Measurements from ENCODE around the gene HOXA13. TPM values are rescaled to one million over a fixed set of nuclear protein-coding genes. Genes with fewer than 3 reads are reported as not detected.

The HOXA13 gene
- polyA plus RNA-seq, 1 donor (not counting 4 experiments of a cell fraction or from before 2014, with no cell fraction given): not detected

- DNase-seq (ENCODE audit: low read depth, low spot score) (no peak), FAIRE-seq (no peak)
- Histone ChIP-seq H3K9ac (ENCODE audit: control insufficient read depth, extremely low read depth, insufficient read depth, low read length) (peak overlapping the region; percentile 83), H3K9me3 (ENCODE audit: control insufficient read depth, low read depth, low read length) (no peaks in the 10 kb centered on the region), H3K4me1 (ENCODE audit: control insufficient read depth, extremely low read depth, insufficient read depth, low read length) (peaks cover 27% of the 10 kb centered on the region), H4K20me1 (ENCODE audit: control insufficient read depth, extremely low read depth, insufficient read depth, low read length) (no peaks in the 10 kb centered on the region), H3K27ac (ENCODE audit: control insufficient read depth, insufficient read depth, low read length) (peak overlapping the region; percentile 87), H3K27me3 (ENCODE audit: control insufficient read depth, extremely low read depth, insufficient read depth, low read length) (no peaks in the 10 kb centered on the region), H3K4me2 (ENCODE audit: control insufficient read depth, extremely low read depth, insufficient read depth, low read depth, low read length) (peak overlapping the region; percentile 98), H3K36me3 (ENCODE audit: control insufficient read depth in 2 of 2, extremely low read depth in 1 of 2, insufficient read depth in 2 of 2, low read length in 2 of 2) (peaks cover 4 to 10% of the 10 kb centered on the region in 2 experiments), H3K79me2 (ENCODE audit: control insufficient read depth, insufficient read depth, low read length) (peaks cover 75% of the 10 kb centered on the region), H3K9me1 (ENCODE audit: control insufficient read depth, extremely low read depth, insufficient read depth, low read length) (no peaks in the 10 kb centered on the region), H3K4me3 (ENCODE audit: control insufficient read depth in 2 of 3, extremely low read depth in 1 of 3, insufficient read depth in 2 of 3, low read depth in 1 of 3, low read length in 3 of 3) (peak overlapping the region; percentile 78 to 94 (median 84)), H2AFZ (ENCODE audit: control insufficient read depth, low read length) (peak overlapping the region; percentile 95)
- TF ChIP-seq CTCF (optimal IDR thresholded peaks at IDR 0.05 in 1 of 3, IDR thresholded peaks at IDR 0.05 in 1 of 3, conservative IDR thresholded peaks at IDR 0.05 in 1 of 3; ENCODE audit: extremely low read depth in 1 of 3, insufficient read depth in 2 of 3, low read length in 3 of 3) (peak in 2 of 3 experiments; percentile 33 to 40), EZH2 (IDR thresholded peaks at IDR 0.05; ENCODE audit: low read length) (no peak)
- dilution Hi-C loops (cut with MboI; ENCODE audit: extremely low pct_ligation_motif_present, low sequenced_read_pairs): no loop called here
Observed at GRCh38 chr7:27164367-27165088, 35.4 kb downstream of the HOXA13 start.

- Histone ChIP-seq H3K4me2 (ENCODE audit: control insufficient read depth, extremely low read depth, insufficient read depth, low read depth, low read length) (peak overlapping the region; percentile 98), H3K27me3 (ENCODE audit: control insufficient read depth, extremely low read depth, insufficient read depth, low read length) (no peaks in the 10 kb centered on the region), H3K4me1 (ENCODE audit: control insufficient read depth, extremely low read depth, insufficient read depth, low read length) (peaks cover 32% of the 10 kb centered on the region), H3K9ac (ENCODE audit: control insufficient read depth, extremely low read depth, insufficient read depth, low read length) (peak overlapping the region; percentile 83), H3K79me2 (ENCODE audit: control insufficient read depth, insufficient read depth, low read length) (peaks cover 76% of the 10 kb centered on the region), H3K27ac (ENCODE audit: control insufficient read depth, insufficient read depth, low read length) (peak overlapping the region; percentile 87), H4K20me1 (ENCODE audit: control insufficient read depth, extremely low read depth, insufficient read depth, low read length) (no peaks in the 10 kb centered on the region), H3K9me1 (ENCODE audit: control insufficient read depth, extremely low read depth, insufficient read depth, low read length) (no peaks in the 10 kb centered on the region), H2AFZ (ENCODE audit: control insufficient read depth, low read length) (peak overlapping the region; percentile 9), H3K9me3 (ENCODE audit: control insufficient read depth, low read depth, low read length) (no peaks in the 10 kb centered on the region), H3K36me3 (ENCODE audit: control insufficient read depth in 2 of 2, extremely low read depth in 1 of 2, insufficient read depth in 2 of 2, low read length in 2 of 2) (peaks cover 4 to 10% of the 10 kb centered on the region in 2 experiments), H3K4me3 (ENCODE audit: control insufficient read depth in 2 of 3, extremely low read depth in 1 of 3, insufficient read depth in 2 of 3, low read depth in 1 of 3, low read length in 3 of 3) (peak overlapping the region; percentile 78 to 94 (median 84))
- TF ChIP-seq EZH2 (IDR thresholded peaks at IDR 0.05; ENCODE audit: low read length): no peak
- TF ChIP-seq CTCF (optimal IDR thresholded peaks at IDR 0.05 in 1 of 3, IDR thresholded peaks at IDR 0.05 in 1 of 3, conservative IDR thresholded peaks at IDR 0.05 in 1 of 3; ENCODE audit: extremely low read depth in 1 of 3, insufficient read depth in 2 of 3, low read length in 3 of 3): no peak
- dilution Hi-C loops (cut with MboI; ENCODE audit: extremely low pct_ligation_motif_present, low sequenced_read_pairs): no loop called here
- DNase-seq (ENCODE audit: low read depth, low spot score): no peak
- no peak for FAIRE-seq
Observed at GRCh38 chr7:27164045-27164366, 35.9 kb downstream of the HOXA13 start.

All from keratinocyte (primary cell).